Loucy (cell line): ENCODE data around the gene ITGB5.

Source experiments
- CTCF ChIP-seq: fragments of 200-600 bp; sonication (generic); conservative IDR thresholded peaks from 2 replicates; pipeline ENCODE4 v1.5.1; 2014; ENCODE audit warnings: mild to moderate bottlenecking, antibody characterized with exemption, low read length
- EZH2phosphoT487 ChIP-seq: fragments of 200-600 bp; IDR thresholded peaks from 2 replicates; pipeline ENCODE4 v1.6.1; 2018; ENCODE audit warnings: antibody characterized with exemption, mild to moderate bottlenecking, moderate library complexity, borderline replicate concordance

GRCh38 chr3:124748560-124749198, 138.5 kb downstream of the ITGB5 start:
- TF ChIP-seq CTCF (no peak), EZH2phosphoT487 (no peak)
